Measurements from ENCODE around the gene SNRNP40. TPM values are rescaled to one million over a fixed set of nuclear protein-coding genes. Genes with fewer than 3 reads are reported as not detected.

The SNRNP40 gene
- total RNA-seq, 1 experiment from 2014 or later, result 81.0 TPM

- BruUV-seq (replicated peaks), result no TSS peak
These were observed 39.4 kb downstream of the SNRNP40 start for GRCh38 chr1:31257213-31257612.

GRCh38 chr1:31249854-31250253, 46.7 kb downstream of the SNRNP40 start:
- no TSS peak for BruUV-seq (replicated peaks)
- Mint-ChIP-seq H3K27ac (ENCODE audit: unreplicated experiment) (no peak overlapping the region), H3K9me3 (ENCODE audit: low read depth, unreplicated experiment) (no peaks in the 10 kb centered on the region), H3K4me1 (ENCODE audit: low read depth, unreplicated experiment) (no peaks in the 10 kb centered on the region), H3K36me3 (ENCODE audit: insufficient read depth, unreplicated experiment) (no peaks in the 10 kb centered on the region), H3K27me3 (ENCODE audit: unreplicated experiment) (peaks cover 5% of the 10 kb centered on the region), H3K4me3 (ENCODE audit: low read depth, unreplicated experiment) (no peak overlapping the region)
- intact Hi-C loops (cut with micrococcal nuclease; ENCODE audit: unreplicated experiment), result no loop called here
- CTCF ChIA-PET, result no interaction called here
- DNase-seq, result no peak
- TF ChIP-seq CTCF (IDR thresholded peaks at IDR 0.05; ENCODE audit: unreplicated experiment), result no peak

More at GRCh38 chr1:31257213-31257612, 39.4 kb downstream of the SNRNP40 start:
- peaks cover 28% of the 10 kb centered on the region for H3K36me3 Mint-ChIP-seq (ENCODE audit: insufficient read depth, unreplicated experiment)
- no peak overlapping the region for H3K4me3 Mint-ChIP-seq (ENCODE audit: low read depth, unreplicated experiment)
- CTCF ChIA-PET, result no interaction called here
- no peak for TF ChIP-seq CTCF (IDR thresholded peaks at IDR 0.05; ENCODE audit: unreplicated experiment)
- no peak for DNase-seq
- no peaks in the 10 kb centered on the region for H3K4me1 Mint-ChIP-seq (ENCODE audit: low read depth, unreplicated experiment)
- H3K27ac Mint-ChIP-seq (ENCODE audit: unreplicated experiment), result no peak overlapping the region
- H3K9me3 Mint-ChIP-seq (ENCODE audit: low read depth, unreplicated experiment), result no peaks in the 10 kb centered on the region
- intact Hi-C loops (cut with micrococcal nuclease; ENCODE audit: unreplicated experiment), result no loop called here
- H3K27me3 Mint-ChIP-seq (ENCODE audit: unreplicated experiment), result no peaks in the 10 kb centered on the region

- H3K9me3 Mint-ChIP-seq (ENCODE audit: low read depth, unreplicated experiment), result no peaks in the 10 kb centered on the region
- no peak overlapping the region for H3K27ac Mint-ChIP-seq (ENCODE audit: unreplicated experiment)
- CTCF ChIA-PET, result no interaction called here
- H3K4me1 Mint-ChIP-seq (ENCODE audit: low read depth, unreplicated experiment), result no peaks in the 10 kb centered on the region
- peaks cover 20% of the 10 kb centered on the region for H3K27me3 Mint-ChIP-seq (ENCODE audit: unreplicated experiment)
- TF ChIP-seq CTCF (IDR thresholded peaks at IDR 0.05; ENCODE audit: unreplicated experiment), result no peak
- H3K36me3 Mint-ChIP-seq (ENCODE audit: insufficient read depth, unreplicated experiment), result no peaks in the 10 kb centered on the region
- intact Hi-C loops (cut with micrococcal nuclease; ENCODE audit: unreplicated experiment), result no loop called here
- H3K4me3 Mint-ChIP-seq (ENCODE audit: low read depth, unreplicated experiment), result no peak overlapping the region
- BruUV-seq (replicated peaks), result no TSS peak
- DNase-seq, result no peak
These were observed 48.3 kb downstream of the SNRNP40 start for GRCh38 chr1:31248276-31248675.

- peaks cover under 1% of the 10 kb centered on the region for H3K4me1 Mint-ChIP-seq (ENCODE audit: low read depth, unreplicated experiment)
- H3K9me3 Mint-ChIP-seq (ENCODE audit: low read depth, unreplicated experiment), result no peaks in the 10 kb centered on the region
- no peak overlapping the region for H3K27ac Mint-ChIP-seq (ENCODE audit: unreplicated experiment)
- CTCF ChIA-PET, result no interaction called here
- intact Hi-C loops (cut with micrococcal nuclease; ENCODE audit: unreplicated experiment), result no loop called here
- peaks cover 49% of the 10 kb centered on the region for H3K27me3 Mint-ChIP-seq (ENCODE audit: unreplicated experiment)
- DNase-seq, result no peak
- H3K4me3 Mint-ChIP-seq (ENCODE audit: low read depth, unreplicated experiment), result no peak overlapping the region
- TF ChIP-seq CTCF (IDR thresholded peaks at IDR 0.05; ENCODE audit: unreplicated experiment), result no peak
- no peaks in the 10 kb centered on the region for H3K36me3 Mint-ChIP-seq (ENCODE audit: insufficient read depth, unreplicated experiment)
- no TSS peak for BruUV-seq (replicated peaks)
These were observed 52.3 kb downstream of the SNRNP40 start for GRCh38 chr1:31244326-31244725.

All from Calu3 (cell line).